Activated naive CD4-positive, alpha-beta T cell treated with anti-CD3 and anti-CD28 coated beads, Interleukin-2, amount 10 ng/mL, durations not matched to agents 7 days and 5 days (primary cell): Measurements from ENCODE around the gene VRK1.

ENCODE experiments used
- CTCF ChIA-PET: fragments of 350-600 bp; sonication (Branson Sonifier 250); formaldehyde crosslinking; loops from one replicate; lab custom pipeline; 2021; ENCODE audit warnings: antibody characterized with exemption; lab: Charles Lee
- DNase-seq: peaks from one replicate; pipeline ENCODE4 v3.0.0-alpha.2; 2020
- H3K27ac Mint-ChIP-seq: one replicate; pipeline ENCODE4 v1.8.0; 2021; ENCODE audit warnings: mild to moderate bottlenecking, moderate library complexity, mixed read lengths
- H3K27me3 Mint-ChIP-seq: one replicate; pipeline ENCODE4 v1.8.0; 2021; ENCODE audit warnings: mild to moderate bottlenecking, mixed read lengths
- H3K36me3 Mint-ChIP-seq: one replicate; pipeline ENCODE4 v1.8.0; 2021; ENCODE audit warnings: mixed read lengths
- H3K4me1 Mint-ChIP-seq: one replicate; pipeline ENCODE4 v1.8.0; 2021; ENCODE audit warnings: mixed read lengths
- H3K4me3 Mint-ChIP-seq: one replicate; pipeline ENCODE4 v1.8.0; 2021; ENCODE audit warnings: mild to moderate bottlenecking, moderate library complexity, mixed read lengths
- H3K9me3 Mint-ChIP-seq: one replicate; pipeline ENCODE4 v1.8.0; 2021; ENCODE audit warnings: mixed read lengths

The VRK1 gene

DNA sequence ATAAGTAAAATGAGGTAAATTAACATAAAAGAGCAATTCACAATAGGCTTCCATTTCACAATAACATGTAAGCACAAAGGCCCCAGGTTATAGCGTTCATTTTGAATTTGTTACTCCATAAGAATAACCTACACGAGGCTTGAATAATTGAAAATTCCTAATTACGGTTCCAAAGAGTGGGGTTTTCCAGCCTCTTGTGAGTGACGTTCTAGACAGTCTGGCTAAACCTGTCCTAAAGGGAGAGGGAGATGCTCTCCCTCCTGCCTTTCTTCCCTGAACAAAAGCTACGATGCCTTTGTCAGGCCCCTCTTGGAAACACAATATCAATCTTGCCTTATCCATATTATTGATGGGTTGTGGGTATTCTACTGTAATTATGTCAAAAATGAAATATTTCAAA, 24.3 kb upstream of the VRK1 start:
- Mint-ChIP-seq H3K4me3 (no peak overlapping the region), H3K27ac (no peak overlapping the region), H3K36me3 (no peaks in the 10 kb centered on the region), H3K4me1 (no peaks in the 10 kb centered on the region), H3K27me3 (peaks cover 25% of the 10 kb centered on the region), H3K9me3 (no peaks in the 10 kb centered on the region)
- no peak for DNase-seq
- CTCF ChIA-PET: no interaction called here

DNA sequence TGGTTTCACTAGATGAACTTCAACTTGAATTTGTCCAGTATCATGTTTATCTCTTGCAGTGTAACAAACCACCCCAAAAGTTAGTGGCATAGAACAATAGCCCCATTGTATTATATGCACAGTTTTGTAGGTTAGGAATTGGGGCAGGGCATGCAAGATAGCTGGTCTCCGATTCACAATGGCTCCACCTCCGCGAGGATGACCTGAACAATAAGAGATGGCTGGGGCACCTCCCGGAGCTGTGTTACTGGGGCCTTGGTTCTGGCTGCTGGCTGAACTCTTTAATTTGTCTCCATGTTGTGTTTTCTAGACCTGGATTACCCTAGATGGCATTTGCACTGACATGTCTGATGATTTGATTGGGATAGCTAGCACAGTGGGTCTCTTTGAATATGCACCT, 20.4 kb upstream of the VRK1 start:
- no peaks in the 10 kb centered on the region for H3K4me1 Mint-ChIP-seq
- peaks cover 18% of the 10 kb centered on the region for H3K27me3 Mint-ChIP-seq
- no peak overlapping the region for H3K4me3 Mint-ChIP-seq
- CTCF ChIA-PET: no interaction called here
- no peaks in the 10 kb centered on the region for H3K36me3 Mint-ChIP-seq
- no peaks in the 10 kb centered on the region for H3K9me3 Mint-ChIP-seq
- no peak overlapping the region for H3K27ac Mint-ChIP-seq
- DNase-seq: no peak

DNA sequence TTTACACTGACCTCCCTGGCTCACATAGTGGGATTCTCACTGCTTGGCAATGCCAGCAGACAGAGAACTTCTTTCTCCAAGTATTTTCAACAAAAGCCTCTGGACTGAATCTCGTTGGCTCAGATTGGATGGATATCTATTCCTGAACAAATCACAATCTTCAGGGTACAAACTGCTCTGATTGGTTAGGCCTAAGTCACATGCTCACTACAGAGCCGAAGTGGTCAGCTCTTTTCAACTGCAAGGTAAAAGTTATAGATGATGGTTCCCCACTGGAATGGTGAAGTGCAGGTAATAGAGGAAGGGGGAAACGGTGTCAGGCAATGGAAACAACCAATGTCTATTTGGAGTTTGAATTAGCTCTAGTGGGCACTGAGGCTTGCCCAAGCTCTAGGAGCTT, 16.7 kb upstream of the VRK1 start:
- no peak for DNase-seq
- Mint-ChIP-seq H3K4me1 (no peaks in the 10 kb centered on the region), H3K27me3 (peaks cover 19% of the 10 kb centered on the region), H3K4me3 (no peak overlapping the region), H3K36me3 (no peaks in the 10 kb centered on the region), H3K9me3 (no peaks in the 10 kb centered on the region), H3K27ac (no peak overlapping the region)
- CTCF ChIA-PET: no interaction called here

DNA sequence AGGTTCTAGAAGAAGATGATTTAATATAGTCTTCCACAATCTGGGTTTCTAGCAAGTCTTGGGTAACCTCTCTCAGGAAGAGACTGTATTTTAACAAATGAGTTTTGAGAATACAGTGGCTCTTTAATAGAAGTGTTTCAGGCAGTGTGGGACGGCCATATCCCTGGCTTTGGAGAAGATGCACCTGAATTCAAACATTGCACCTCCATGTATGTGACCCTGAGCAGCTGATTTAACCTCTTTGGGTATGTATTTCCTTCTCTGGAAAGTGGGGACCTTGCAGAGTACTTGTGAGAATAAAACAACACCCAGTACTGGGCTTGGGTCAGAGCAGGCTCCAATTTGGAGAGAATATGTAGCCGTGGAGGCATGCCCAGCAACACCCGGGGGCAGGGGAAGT, 15.8 kb upstream of the VRK1 start:
- Mint-ChIP-seq H3K4me3 (no peak overlapping the region), H3K9me3 (no peaks in the 10 kb centered on the region), H3K27me3 (peaks cover 28% of the 10 kb centered on the region), H3K36me3 (no peaks in the 10 kb centered on the region), H3K4me1 (no peaks in the 10 kb centered on the region), H3K27ac (no peak overlapping the region)
- CTCF ChIA-PET: no interaction called here
- DNase-seq: no peak

DNA sequence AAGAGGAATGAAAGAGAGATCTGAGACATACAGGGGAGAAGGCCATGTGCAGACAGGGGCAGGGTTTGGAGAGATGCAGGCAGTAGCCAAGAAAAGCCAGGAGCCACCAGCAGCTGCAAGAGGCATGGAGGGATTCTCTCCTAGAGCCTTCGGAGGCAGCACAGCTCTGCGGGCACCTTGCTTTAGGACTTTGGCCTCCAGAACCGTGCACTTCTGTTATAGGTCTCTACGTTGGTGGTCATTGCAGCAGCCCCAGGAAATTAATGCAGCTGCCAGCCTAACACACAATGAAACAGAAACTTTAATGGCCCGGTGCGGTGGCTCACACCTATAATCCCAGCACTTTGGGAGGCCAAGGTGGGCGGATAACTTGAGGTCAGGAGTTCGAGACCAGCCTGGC, 14.7 kb upstream of the VRK1 start:
- Mint-ChIP-seq H3K36me3 (no peaks in the 10 kb centered on the region), H3K4me3 (no peak overlapping the region), H3K27me3 (peaks cover 33% of the 10 kb centered on the region), H3K9me3 (no peaks in the 10 kb centered on the region), H3K27ac (no peak overlapping the region), H3K4me1 (no peaks in the 10 kb centered on the region)
- no peak for DNase-seq
- CTCF ChIA-PET: no interaction called here

DNA sequence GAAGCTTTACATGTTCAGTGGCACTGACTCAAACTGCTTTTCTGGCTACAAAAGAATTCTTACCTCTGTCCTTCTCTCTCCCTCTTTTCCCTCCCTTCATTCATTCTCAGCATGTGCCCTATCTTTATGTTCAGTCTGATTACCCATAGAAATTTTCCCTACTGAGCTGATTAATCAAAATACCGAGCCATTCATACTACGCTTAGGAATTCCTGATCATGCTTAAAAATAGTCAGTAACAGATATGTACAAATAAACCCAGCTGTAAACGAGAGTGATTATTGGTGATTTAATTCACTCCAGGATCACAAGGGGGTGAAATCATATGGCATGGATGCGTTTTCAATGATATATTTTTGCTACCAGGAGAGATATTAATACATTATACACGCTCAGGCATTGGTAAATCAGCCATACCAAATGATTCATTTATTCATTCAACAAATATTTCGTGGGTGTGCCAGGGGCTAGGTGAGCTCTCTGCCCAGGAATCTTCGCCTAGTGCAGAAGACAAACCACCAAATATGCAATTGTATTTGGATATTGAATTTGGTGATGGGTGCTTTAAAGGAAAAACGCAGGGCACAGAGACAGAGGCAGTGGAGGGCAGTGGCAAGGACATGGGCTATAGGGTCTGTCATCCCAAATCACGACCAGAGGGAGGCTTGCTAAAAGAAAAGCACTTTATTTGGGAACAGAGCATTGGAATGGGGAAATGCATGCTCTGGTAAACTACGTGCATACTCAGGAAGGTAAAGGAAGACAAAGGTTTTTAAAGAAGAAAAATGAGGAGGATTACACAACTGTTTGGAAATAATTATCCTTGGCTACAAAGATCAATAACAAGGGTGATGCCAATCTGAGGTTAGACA, 13.9 kb upstream of the VRK1 start:
- CTCF ChIA-PET: no interaction called here
- DNase-seq: no peak
- no peak overlapping the region for H3K27ac Mint-ChIP-seq
- H3K4me1 Mint-ChIP-seq: no peaks in the 10 kb centered on the region
- no peak overlapping the region for H3K4me3 Mint-ChIP-seq
- H3K9me3 Mint-ChIP-seq: no peaks in the 10 kb centered on the region
- peaks cover 34% of the 10 kb centered on the region for H3K27me3 Mint-ChIP-seq
- no peaks in the 10 kb centered on the region for H3K36me3 Mint-ChIP-seq

DNA sequence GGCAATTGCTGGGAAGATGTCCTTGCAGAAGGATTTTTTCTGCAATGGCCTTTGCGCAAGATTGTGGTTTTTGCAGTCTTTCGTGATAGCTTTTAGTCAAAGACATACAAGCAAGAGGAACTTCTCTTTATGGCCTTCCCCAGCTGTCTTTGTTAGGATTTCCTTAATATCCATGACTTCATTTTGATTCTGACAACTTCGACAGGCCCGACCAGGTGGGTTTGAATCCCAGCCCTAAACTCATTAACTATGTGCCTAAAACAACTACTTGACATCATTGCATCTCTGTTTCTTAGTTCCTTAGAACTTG, 13.3 kb upstream of the VRK1 start:
- DNase-seq: no peak
- no peaks in the 10 kb centered on the region for H3K4me1 Mint-ChIP-seq
- H3K4me3 Mint-ChIP-seq: no peak overlapping the region
- no peak overlapping the region for H3K27ac Mint-ChIP-seq
- H3K9me3 Mint-ChIP-seq: no peaks in the 10 kb centered on the region
- H3K36me3 Mint-ChIP-seq: no peaks in the 10 kb centered on the region
- peaks cover 40% of the 10 kb centered on the region for H3K27me3 Mint-ChIP-seq
- CTCF ChIA-PET: no interaction called here

DNA sequence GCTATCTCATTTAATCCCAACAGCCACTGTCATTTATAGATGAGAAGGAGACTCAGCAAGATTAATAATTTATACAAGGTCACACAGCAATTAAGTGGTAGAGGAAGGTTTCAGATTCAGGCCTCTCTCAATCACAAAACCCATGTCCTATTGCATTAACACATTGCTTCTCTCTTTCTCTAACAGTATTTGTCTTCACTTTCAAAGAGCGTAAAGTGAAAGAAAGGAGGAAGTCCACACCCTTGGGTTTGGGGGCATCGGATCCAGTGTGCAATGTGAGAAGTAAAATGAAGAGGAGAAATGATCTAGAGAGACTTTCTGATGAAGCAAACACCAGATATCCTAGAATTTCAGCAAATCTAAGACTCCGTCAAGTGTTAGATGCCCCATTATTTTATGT, 7.0 kb upstream of the VRK1 start:
- Mint-ChIP-seq H3K27me3 (peaks cover 41% of the 10 kb centered on the region), H3K9me3 (no peaks in the 10 kb centered on the region), H3K4me1 (peaks cover 7% of the 10 kb centered on the region), H3K27ac (no peak overlapping the region), H3K4me3 (no peak overlapping the region), H3K36me3 (no peaks in the 10 kb centered on the region)
- DNase-seq: no peak
- CTCF ChIA-PET: no interaction called here

DNA sequence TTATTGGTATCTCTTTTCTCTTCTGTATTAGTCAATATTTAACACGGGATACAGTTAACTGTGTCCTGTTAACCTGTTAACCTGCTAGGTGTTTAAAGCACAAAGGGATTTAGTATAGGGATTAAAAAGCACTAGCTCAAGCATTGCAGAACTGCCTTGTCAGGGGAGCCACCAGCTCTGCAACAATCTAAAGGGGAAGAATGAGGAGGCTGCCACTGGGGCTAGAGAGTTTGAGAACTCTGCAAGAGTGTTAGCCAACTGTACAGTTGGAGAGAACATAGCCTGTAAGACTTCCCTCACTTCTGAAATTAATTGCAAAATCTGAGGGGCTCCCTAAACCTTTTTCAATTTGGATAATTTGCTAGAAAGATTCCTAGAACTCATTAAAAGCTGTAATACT, 6.5 kb upstream of the VRK1 start:
- Mint-ChIP-seq H3K4me1 (peaks cover 12% of the 10 kb centered on the region), H3K27ac (no peak overlapping the region), H3K36me3 (no peaks in the 10 kb centered on the region), H3K27me3 (peaks cover 40% of the 10 kb centered on the region), H3K4me3 (no peak overlapping the region), H3K9me3 (no peaks in the 10 kb centered on the region)
- DNase-seq: no peak
- CTCF ChIA-PET: no interaction called here

DNA sequence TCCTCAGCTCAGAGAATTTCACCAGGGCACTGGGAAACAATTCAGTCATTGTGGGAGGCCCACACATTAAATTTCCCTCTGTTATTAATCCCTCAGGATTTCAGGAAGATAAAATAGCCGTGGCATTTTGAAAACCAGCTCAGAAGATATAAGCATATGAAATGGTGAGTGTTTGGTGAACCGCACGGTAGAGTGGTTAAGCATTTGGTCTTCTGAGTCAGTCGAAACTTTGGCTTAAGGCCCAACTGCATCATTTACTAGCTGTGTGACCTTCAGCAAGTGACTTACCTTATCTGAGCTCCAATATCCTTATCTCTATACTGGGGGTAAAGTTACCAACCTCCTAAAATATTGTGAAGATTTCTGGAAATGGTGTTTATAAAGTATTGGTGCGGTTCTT, 5.2 kb upstream of the VRK1 start:
- CTCF ChIA-PET: no interaction called here
- no peak overlapping the region for H3K27ac Mint-ChIP-seq
- H3K4me1 Mint-ChIP-seq: peaks cover 21% of the 10 kb centered on the region
- no peaks in the 10 kb centered on the region for H3K36me3 Mint-ChIP-seq
- no peak for DNase-seq
- H3K4me3 Mint-ChIP-seq: no peak overlapping the region
- peaks cover 28% of the 10 kb centered on the region for H3K27me3 Mint-ChIP-seq
- no peaks in the 10 kb centered on the region for H3K9me3 Mint-ChIP-seq

DNA sequence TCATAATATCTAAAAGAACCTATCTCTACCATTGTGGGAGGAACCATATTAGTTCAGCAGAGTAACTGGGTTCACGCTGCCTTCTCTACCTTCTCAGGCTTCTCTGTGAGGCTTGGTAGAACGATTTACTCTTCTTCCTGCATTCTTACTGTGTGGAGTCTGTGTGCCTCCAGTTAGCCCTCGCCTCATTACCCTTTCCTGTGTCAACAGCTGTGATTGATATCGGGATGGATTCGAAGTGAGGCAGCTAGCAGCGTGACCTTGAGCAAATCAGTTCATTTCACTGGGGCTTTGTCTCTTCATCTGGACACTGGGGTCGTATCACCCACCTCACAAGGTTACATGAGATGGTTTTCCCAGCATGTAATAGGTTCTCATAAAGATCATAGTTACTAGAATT, 4.6 kb upstream of the VRK1 start:
- DNase-seq: no peak
- Mint-ChIP-seq H3K36me3 (no peaks in the 10 kb centered on the region), H3K4me1 (peaks cover 22% of the 10 kb centered on the region), H3K27ac (no peak overlapping the region), H3K4me3 (no peak overlapping the region), H3K9me3 (no peaks in the 10 kb centered on the region), H3K27me3 (peaks cover 28% of the 10 kb centered on the region)
- CTCF ChIA-PET: no interaction called here

DNA sequence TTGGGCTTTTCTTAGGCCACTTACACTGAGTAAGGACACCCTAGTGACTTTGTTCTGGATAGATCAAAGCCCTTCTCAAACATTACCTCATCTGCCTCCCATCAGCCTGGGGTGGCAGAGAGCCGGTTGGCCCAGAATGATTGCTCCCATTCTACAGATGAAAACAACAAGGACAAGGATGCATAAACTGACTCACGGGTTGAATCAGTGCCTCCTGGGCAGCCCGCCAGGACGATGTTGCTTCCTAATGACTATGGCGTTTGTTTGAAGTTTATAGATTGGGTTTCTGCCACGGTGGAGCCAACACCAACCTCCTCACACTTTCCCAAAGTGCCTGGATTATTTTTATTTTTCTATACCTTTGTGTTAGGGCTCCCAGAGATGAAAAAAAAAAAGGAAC, 3.6 kb upstream of the VRK1 start:
- Mint-ChIP-seq H3K4me3 (no peak overlapping the region), H3K9me3 (no peaks in the 10 kb centered on the region)

DNA sequence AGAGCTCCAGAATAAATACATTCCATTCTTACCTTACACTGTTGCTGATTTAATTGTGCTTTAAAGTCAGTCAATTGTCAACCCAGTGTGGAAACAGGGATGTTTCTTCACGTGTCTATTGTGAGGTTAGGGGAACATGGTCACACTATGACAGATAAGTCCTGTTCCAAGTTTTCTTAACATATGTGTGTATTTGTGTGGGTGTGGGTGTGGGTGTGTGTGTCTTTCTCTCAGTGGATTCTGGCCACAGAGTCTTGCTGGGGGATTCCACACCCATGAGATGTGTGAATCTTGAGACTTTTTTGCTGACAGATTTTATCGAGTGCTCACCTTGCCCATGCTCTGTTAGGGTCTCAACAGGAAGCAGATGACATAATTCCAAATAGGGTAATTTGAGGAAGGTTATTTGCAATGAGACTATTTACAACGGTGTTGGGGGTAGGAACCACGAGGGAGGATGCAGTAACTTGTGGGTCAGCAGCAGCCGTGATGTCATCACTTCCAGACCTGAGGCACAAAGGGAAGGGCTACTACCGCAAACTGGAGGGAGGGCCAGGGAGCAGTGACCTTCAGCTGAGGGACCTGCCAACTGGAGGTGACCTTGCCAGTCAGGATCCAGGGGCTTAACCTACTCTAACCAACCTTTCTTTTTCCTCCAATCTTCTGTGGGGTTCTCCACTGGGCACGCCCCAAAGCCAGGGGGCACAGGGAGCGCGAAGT, 1.9 kb upstream of the VRK1 start:
- Mint-ChIP-seq H3K27me3 (peaks cover 17% of the 10 kb centered on the region), H3K9me3 (no peaks in the 10 kb centered on the region), H3K36me3 (peaks cover 3% of the 10 kb centered on the region), H3K4me3 (peak overlapping the region; percentile 10), H3K27ac (no peak overlapping the region), H3K4me1 (peaks cover 35% of the 10 kb centered on the region)
- CTCF ChIA-PET: no interaction called here
- DNase-seq: no peak

More for the DNA sequence above, 3.6 kb upstream of the VRK1 start:
- no peak overlapping the region for H3K27ac Mint-ChIP-seq
- CTCF ChIA-PET: no interaction called here
- peaks cover 3% of the 10 kb centered on the region for H3K36me3 Mint-ChIP-seq
- peaks cover 30% of the 10 kb centered on the region for H3K4me1 Mint-ChIP-seq
- DNase-seq: no peak
- H3K27me3 Mint-ChIP-seq: peaks cover 21% of the 10 kb centered on the region

DNA sequence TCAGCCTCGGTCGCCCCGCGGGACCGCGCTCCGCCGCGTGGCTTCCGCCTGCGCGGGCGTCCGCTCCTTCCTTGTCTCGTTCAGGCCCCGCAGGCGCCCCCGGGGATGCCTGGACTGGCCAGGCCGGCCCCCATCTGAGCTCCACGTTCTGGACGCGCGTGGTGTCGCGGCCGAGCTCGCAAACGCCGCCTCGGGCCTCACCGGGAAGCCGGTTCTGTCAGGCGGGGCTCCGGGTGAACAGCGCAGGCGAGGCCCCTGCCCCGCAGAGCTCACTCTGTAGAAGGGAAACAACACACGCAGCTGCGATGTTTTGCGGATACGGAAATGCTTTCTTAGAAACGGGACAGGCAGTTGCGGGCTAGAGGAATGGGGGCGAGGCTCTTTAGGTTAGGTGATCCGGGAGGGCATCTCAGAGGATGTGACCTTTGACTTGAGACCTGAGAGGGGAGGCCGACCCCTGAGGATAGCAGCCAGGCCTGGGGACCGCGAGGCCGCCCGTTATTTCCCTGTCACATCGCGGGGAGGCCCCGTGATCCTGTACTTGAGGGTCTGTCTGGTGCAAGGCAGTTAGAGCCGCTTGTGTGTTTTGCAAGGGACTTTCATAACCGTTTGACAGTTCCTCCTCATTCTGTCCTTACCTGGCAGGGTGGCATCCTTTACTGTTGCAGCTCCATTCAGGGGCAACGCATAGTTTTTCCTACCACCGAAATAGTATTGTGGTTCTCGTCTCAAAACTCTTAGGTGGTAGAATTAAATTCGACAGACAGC, 584 bp downstream of the VRK1 start:
- no peaks in the 10 kb centered on the region for H3K9me3 Mint-ChIP-seq
- H3K36me3 Mint-ChIP-seq: peaks cover 3% of the 10 kb centered on the region
- peak overlapping the region; percentile 93 for H3K4me3 Mint-ChIP-seq
- peaks cover 12% of the 10 kb centered on the region for H3K27me3 Mint-ChIP-seq
- H3K27ac Mint-ChIP-seq: peak overlapping the region; percentile 94
- peak; percentile 69 for DNase-seq
- CTCF ChIA-PET: no interaction called here
- H3K4me1 Mint-ChIP-seq: peaks cover 38% of the 10 kb centered on the region
